K562 (cell line): Measurements from ENCODE around the gene SLC38A10. TPM values are rescaled to one million over a fixed set of nuclear protein-coding genes. Genes with fewer than 3 reads are reported as not detected.

Experiments
- ATAC-seq: fragments of 200-7000 bp; cut with Tn5 transposase; 3 replicates; pipeline ENCODE4 v1.9.1; 2020; ENCODE audit warnings: moderate library complexity
- BruUV-seq: library from RNA; stranded (reverse); fragments of 400-500 nt; replicated peaks from 2 replicates; lab custom pipeline; 2021; lab: Mats Ljungman, UMichigan
- CTCF ChIA-PET: fragments of 300-600 bp; formaldehyde crosslinking; extraction: SDS; loops from one replicate; lab custom pipeline; 2021; ENCODE audit warnings: low intra/inter-chr PET ratio; lab: Yijun Ruan, JAX
- POLR2A ChIA-PET: fragments of 300-600, 350-650 bp; sonication (Branson Sonifier 250); formaldehyde crosslinking; extraction: SDS; loops from one replicate; lab custom pipeline; 2021; ENCODE audit warnings: antibody characterized with exemption, inconsistent platforms; lab: Yijun Ruan, JAX
- DNase-seq, 4 experiments: peaks; one replicate each; pipeline versions ENCODE4 v3.0.0 to v3.0.0-alpha.2; 2011 to 2018; ENCODE audit warnings: low spot score in 3 of 4, mixed read lengths in 3 of 4; ENCODE audit errors: extremely low read depth in 1 of 4
- FAIRE-seq: peaks from 2 replicates; lab custom pipeline; 2011; peaks lifted over from hg19 to GRCh38; lab: Jason Lieb, UNC
- H2AFZ ChIP-seq: 2 replicates; pipeline ENCODE4 v1.6.0; 2011; ENCODE audit warnings: low read depth, low read length, control low read depth, inconsistent platforms
- H3K27ac ChIP-seq: fragments of 200-600 bp; 3 replicates; pipeline ENCODE4 v1.8.0; 2011; ENCODE audit warnings: low read depth, mild to moderate bottlenecking, control low read depth, inconsistent platforms, low read length, moderate library complexity, mixed read lengths; ENCODE audit errors: extremely low read depth
- H3K27me3 ChIP-seq, 2 experiments: fragments of 300-600 bp in 1 of 2; 2 replicates in 1 of 2; 3 replicates in 1 of 2; pipeline versions ENCODE4 v1.6.0 to v1.8.0; 2011; ENCODE audit warnings: inconsistent platforms in 2 of 2, low read length in 2 of 2, mild to moderate bottlenecking in 1 of 2, mixed read lengths in 1 of 2, moderate library complexity in 1 of 2; ENCODE audit not compliant: control insufficient read depth in 2 of 2, insufficient read depth in 2 of 2
- H3K36me3 ChIP-seq: fragments of 300-600 bp; 3 replicates; pipeline ENCODE4 v1.8.0; 2011; ENCODE audit warnings: mild to moderate bottlenecking, low read length, inconsistent platforms; ENCODE audit not compliant: control insufficient read depth, insufficient read depth
- H3K4me1 ChIP-seq, 2 experiments: fragments of 200-600 bp in 1 of 2; replicated peaks in 1 of 2; 2 replicates in 1 of 2; 3 replicates in 1 of 2; pipeline versions ENCODE4 v1.5.1 to v1.8.0; 2011; ENCODE audit warnings: inconsistent platforms in 2 of 2, low read length in 2 of 2, mild to moderate bottlenecking in 1 of 2, mixed read lengths in 1 of 2, moderate library complexity in 1 of 2; ENCODE audit not compliant: control insufficient read depth in 2 of 2, insufficient read depth in 2 of 2
- H3K4me2 ChIP-seq: 2 replicates; pipeline ENCODE4 v1.6.1; 2011; ENCODE audit warnings: low read length, control low read depth, inconsistent platforms, mixed read lengths; ENCODE audit not compliant: insufficient read depth
- H3K4me3 ChIP-seq: fragments of 200-600 bp; sonication (generic), shearing (Covaris generic); 2 replicates; pipeline ENCODE4 v1.5.1; 2016; ENCODE audit warnings: control low read depth, inconsistent platforms
- H3K79me2 ChIP-seq: fragments of 200-600 bp; 3 replicates; pipeline ENCODE4 v1.8.0; 2011; ENCODE audit warnings: low read length, inconsistent platforms; ENCODE audit not compliant: control insufficient read depth, insufficient read depth
- H3K9ac ChIP-seq, 2 experiments: 2 replicates each; pipeline versions ENCODE4 v1.6.0 to v1.6.1; 2011; ENCODE audit warnings: low read depth in 2 of 2, low read length in 2 of 2, control low read depth in 1 of 2, inconsistent platforms in 1 of 2, mild to moderate bottlenecking in 1 of 2, mixed read lengths in 1 of 2; ENCODE audit not compliant: insufficient read depth in 1 of 2
- H3K9me1 ChIP-seq: one replicate; pipeline ENCODE4 v1.6.0; 2011; ENCODE audit warnings: inconsistent platforms, mild to moderate bottlenecking, low read length, moderate library complexity; ENCODE audit not compliant: control insufficient read depth, insufficient read depth
- H3K9me3 ChIP-seq: replicated peaks from 2 replicates; pipeline ENCODE4 v1.5.1; 2011; ENCODE audit warnings: low read depth, low read length, inconsistent platforms; ENCODE audit not compliant: control insufficient read depth, insufficient read depth
- H4K20me1 ChIP-seq: replicated peaks from 2 replicates; pipeline ENCODE4 v1.6.1; 2011; ENCODE audit warnings: low read length, inconsistent platforms, mixed read lengths; ENCODE audit not compliant: control insufficient read depth, insufficient read depth
- FIP1L1 ChIP-seq: fragments of 200-400 bp; formaldehyde crosslinking; IDR thresholded peaks from 2 replicates; pipeline ENCODE4 v1.6.1; 2018; ENCODE audit warnings: mild to moderate bottlenecking, low read depth, low read length; ENCODE audit not compliant: poor library complexity, severe bottlenecking
- HMGN3 ChIP-seq: IDR thresholded peaks from 2 replicates; pipeline ENCODE4 v1.6.1; 2011; ENCODE audit warnings: borderline replicate concordance, low read depth, mild to moderate bottlenecking, mixed read lengths, low read length; ENCODE audit not compliant: insufficient read length; ENCODE audit errors: extremely low read depth
- KLF6 ChIP-seq: fragments of 250-450 bp; sonication (Bioruptor Pico); IDR thresholded peaks from 2 replicates; pipeline ENCODE4 v1.4.0; 2020; ENCODE audit warnings: mild to moderate bottlenecking, moderate library complexity, borderline replicate concordance
- LARP7 ChIP-seq: fragments of 450-650 bp; IDR thresholded peaks from 2 replicates; pipeline ENCODE4 v1.6.1; 2016
- PCBP1 ChIP-seq: fragments of 200-400 bp; formaldehyde crosslinking; IDR thresholded peaks from 2 replicates; pipeline ENCODE4 v1.6.1; 2018; ENCODE audit warnings: mild to moderate bottlenecking, low read depth, low read length; ENCODE audit not compliant: poor library complexity, severe bottlenecking
- POLR2A ChIP-seq: fragments of 450-650 bp; conservative IDR thresholded peaks from 2 replicates; pipeline ENCODE4 v1.6.1; 2016
- POLR2G ChIP-seq: fragments of 200-400 bp; formaldehyde crosslinking; IDR thresholded peaks from 2 replicates; pipeline ENCODE4 v1.6.1; 2017; ENCODE audit warnings: low read depth, mild to moderate bottlenecking, antibody characterized with exemption, low read length, moderate library complexity
- PRDM10 ChIP-seq: fragments of 450-650 bp; IDR thresholded peaks from 2 replicates; pipeline ENCODE4 v1.6.1; 2018; ENCODE audit not compliant: partially characterized antibody
- RBFOX2 ChIP-seq: fragments of 200-400 bp; formaldehyde crosslinking; IDR thresholded peaks from 2 replicates; pipeline ENCODE4 v1.6.1; 2017; ENCODE audit warnings: low read depth, mild to moderate bottlenecking, low read length, moderate library complexity
- RBM22 ChIP-seq: fragments of 200-400 bp; formaldehyde crosslinking; IDR thresholded peaks from 2 replicates; pipeline ENCODE4 v1.6.1; 2018; ENCODE audit warnings: low read length, low read depth; ENCODE audit not compliant: poor library complexity, severe bottlenecking
- TAF15 ChIP-seq: fragments of 200-400 bp; formaldehyde crosslinking; IDR thresholded peaks from 2 replicates; pipeline ENCODE4 v1.6.1; 2017; ENCODE audit warnings: mild to moderate bottlenecking, low read depth, low read length, moderate library complexity
- ZBTB33 ChIP-seq: sonication (generic); formaldehyde crosslinking; IDR thresholded peaks from 2 replicates; pipeline ENCODE4 v1.8.1; 2023; ENCODE audit warnings: mild to moderate bottlenecking, missing genetic modification reagents
- WGBS: fragments of 100-300 bp; shearing (Covaris generic); methylation state at CpG from one replicate; pipeline ENCODE4 v1.1.6; 2016; ENCODE audit warnings: low coverage, mixed read lengths; ENCODE audit not compliant: insufficient coverage; ENCODE audit errors: missing lambda C conversion rate; 5-methylcytosine and 5-hydroxymethylcytosine counted together
- in situ Hi-C: fragments of 300-500 bp; cut with MboI; formaldehyde crosslinking; loops from 4 replicates; pipeline ENCODE4 v1.15.0; 2018; ENCODE audit warnings: inconsistent platforms, mixed read lengths
- intact Hi-C: fragments of 100-400 bp; cut with micrococcal nuclease; formaldehyde crosslinking; loops from 2 replicates; pipeline ENCODE4 v1.14.2; 2022
- polyA plus RNA-seq, 8 experiments: library from polyadenylated mRNA; depleted of rRNA in 4 of 8; stranded (reverse) in 5 of 8; unstranded in 3 of 8; fragments of >200 nt; fragmentation: Nextera tagmentation in 2 of 8; fragmentation: Illumina TruSeq in 1 of 8; extraction: Ambion mirVana in 2 of 8; extraction: Trizol in 1 of 8; gene quantifications; 2 replicates each; pipeline versions ENCODE4 v1.2.1 to v1.2.3, GENCODE V29; 2011 to 2014; ENCODE audit warnings: inconsistent platforms in 1 of 8, missing spikeins in 1 of 8
- total RNA-seq, 7 experiments: library from RNA; depleted of rRNA in 6 of 7; stranded (reverse); fragments of >200 nt in 6 of 7; fragmentation: Illumina TruSeq in 2 of 7; extraction: Trizol in 2 of 7; gene quantifications; 2 replicates each; pipeline versions ENCODE4 v1.2.1 to v1.2.3, GENCODE V29; 2011 to 2021; ENCODE audit warnings: low replicate concordance in 1 of 7
- TF ChIP-seq, protein P1 (sequence below): fragments of 250-450 bp; sonication (Bioruptor Pico); IDR thresholded peaks from 2 replicates; pipeline ENCODE4 v1.5.0; 2021

Gene SLC38A10
- total and polyA plus RNA-seq, 9 of the 15 experiments (the other 6 are each of a cell fraction or from before 2014, with no cell fraction given): 0.45 to 54.2 (median 13.8) TPM

DNA sequence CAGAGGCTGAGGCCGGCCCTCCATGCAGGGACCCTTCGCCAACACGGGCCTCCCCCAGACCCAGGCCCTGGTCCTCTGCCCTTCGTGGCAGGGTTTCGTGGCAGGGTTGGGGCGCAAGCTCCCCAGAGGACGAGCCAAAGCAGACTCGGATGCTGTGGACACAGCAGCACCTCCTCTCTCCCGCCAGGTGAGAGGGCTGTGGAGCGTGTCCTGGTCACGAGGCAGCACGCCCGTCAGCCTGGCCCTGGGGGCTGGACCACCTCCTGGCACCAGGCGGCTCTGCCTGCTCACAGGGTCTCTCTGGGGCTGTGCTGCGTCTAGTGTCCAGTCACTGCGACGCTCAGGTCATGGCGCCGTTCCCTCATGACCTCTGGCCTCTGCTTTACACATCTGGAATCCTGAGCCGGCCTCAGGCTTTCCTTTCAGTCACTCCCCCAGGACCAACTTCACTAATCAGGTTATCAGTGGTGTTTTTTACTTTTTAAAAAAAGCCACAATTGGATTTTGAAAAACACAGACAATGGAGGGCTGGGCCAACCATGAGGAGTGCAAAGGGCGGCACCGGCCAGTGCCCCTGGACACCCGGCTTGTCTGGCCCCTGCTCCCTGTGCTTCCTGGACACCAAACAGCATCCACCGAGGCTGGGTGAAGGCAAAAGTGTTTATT is 50.6 kb downstream of the SLC38A10 start:
- peak overlapping the region in 1 of 2 experiments; percentile 66; a peak in 2 of 4 replicates for H3K9ac ChIP-seq
- no peak overlapping the region for H3K27ac ChIP-seq
- H3K27me3 ChIP-seq: no peaks in the 10 kb centered on the region
- no peaks in the 10 kb centered on the region for H3K9me3 ChIP-seq
- intact Hi-C loops: no loop called here
- H2AFZ ChIP-seq: no peak overlapping the region
- peak; percentile 6; the same call in 2 of the 3 replicates for ATAC-seq
- peaks cover 6% of the 10 kb centered on the region; the same call in 1 of the 2 replicates for H4K20me1 ChIP-seq
- in situ Hi-C loops: loop anchor here (5.0 to 25.0 kb wide), 2 partner anchors 107 to 238 kb away; no protein-coding TSS in a partner anchor
- H3K79me2 ChIP-seq: peaks cover 21% of the 10 kb centered on the region
- H3K4me2 ChIP-seq: no peak overlapping the region
- no TSS peak for BruUV-seq
- H3K36me3 ChIP-seq: peaks cover 20% of the 10 kb centered on the region; the same call in 1 of the 3 replicates
- FAIRE-seq: peak; percentile 48
- ChIA-PET POLR2A (interaction anchor here (0.6 to 1.9 kb wide), 3 partner anchors 9 to 264 kb away, joined by 3 to 4 read pairs (median 4); no protein-coding TSS in a partner anchor), CTCF (no interaction called here)
- H3K9me1 ChIP-seq: no peaks in the 10 kb centered on the region
- no peak overlapping the region for H3K4me3 ChIP-seq
- 67% methylated on average over 24 of the region's 24 CpGs for WGBS
- no peak for DNase-seq
- H3K4me1 ChIP-seq: peaks cover 5 to 81% of the 10 kb centered on the region in 2 experiments; a peak in 4 of 5 replicates
- TF ChIP-seq TAF15 (peak; percentile 75; the same call in 1 of the 2 replicates), POLR2A (peak; percentile 66), FIP1L1 (peak; percentile 51), KLF6 (CRISPR knock-in tag) (no peak), PRDM10 (no peak), PCBP1 (peak; percentile 23), POLR2G (peak; percentile 77), HMGN3 (peak; percentile 32), RBFOX2 (peak; percentile 27; the same call in 1 of the 2 replicates), ZBTB33 (CRISPR knock-in tag) (peak; percentile 85), RBM22 (peak; percentile 92), LARP7 (no peak)
- TF ChIP-seq, protein P1, sequence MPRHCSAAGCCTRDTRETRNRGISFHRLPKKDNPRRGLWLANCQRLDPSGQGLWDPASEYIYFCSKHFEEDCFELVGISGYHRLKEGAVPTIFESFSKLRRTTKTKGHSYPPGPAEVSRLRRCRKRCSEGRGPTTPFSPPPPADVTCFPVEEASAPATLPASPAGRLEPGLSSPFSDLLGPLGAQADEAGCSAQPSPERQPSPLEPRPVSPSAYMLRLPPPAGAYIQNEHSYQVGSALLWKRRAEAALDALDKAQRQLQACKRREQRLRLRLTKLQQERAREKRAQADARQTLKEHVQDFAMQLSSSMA (CRISPR knock-in tag): no peak
